GM12872 (cell line): ENCODE measurements around the gene THEMIS.

Experiments used
- CTCF ChIP-seq: IDR thresholded peaks from 3 replicates; pipeline ENCODE4 v1.5.1; 2011; ENCODE audit warnings: low read depth, mild to moderate bottlenecking, low read length, moderate library complexity; ENCODE audit not compliant: insufficient read depth

The THEMIS gene

GRCh38 chr6:127937747-127938146 lies 36.9 kb upstream of the THEMIS start:
- TF ChIP-seq CTCF: no peak

- no peak for TF ChIP-seq CTCF
These were observed 36.2 kb upstream of the THEMIS start for GRCh38 chr6:127937102-127937501.

GRCh38 chr6:127934956-127935355 lies 34.1 kb upstream of the THEMIS start:
- no peak for TF ChIP-seq CTCF

GRCh38 chr6:127933852-127934840 lies 33.3 kb upstream of the THEMIS start:
- no peak for TF ChIP-seq CTCF

GRCh38 chr6:127933137-127933536 lies 32.3 kb upstream of the THEMIS start:
- TF ChIP-seq CTCF: no peak

- TF ChIP-seq CTCF: no peak
These were observed 31.9 kb upstream of the THEMIS start for GRCh38 chr6:127932708-127933107.

GRCh38 chr6:127924440-127924839 lies 23.6 kb upstream of the THEMIS start:
- no peak for TF ChIP-seq CTCF
